OCI-LY3 (cell line): ENCODE results near the gene FGD4.

Experiments
- H2AFZ ChIP-seq: fragments of 200-600, 300-600 bp; shearing (Covaris generic); 2 replicates; pipeline ENCODE4 v1.6.0; 2014; ENCODE audit warnings: antibody characterized with exemption, low read depth, low read length
- H3K27ac ChIP-seq: fragments of 200-600, 300-600 bp; sonication (generic); 2 replicates; pipeline ENCODE4 v1.5.1; 2014; ENCODE audit warnings: mild to moderate bottlenecking, low read length, moderate library complexity, mixed read lengths
- H3K27me3 ChIP-seq: fragments of 200-600, 300-600 bp; sonication (generic); 2 replicates; pipeline ENCODE4 v1.6.1; 2014; ENCODE audit warnings: low read depth, low read length, mixed read lengths
- H3K36me3 ChIP-seq: fragments of 200-600, 300-600 bp; sonication (generic); replicated peaks from 2 replicates; pipeline ENCODE3; 2014; ENCODE audit warnings: low read depth, low read length, mixed read lengths
- H3K4me1 ChIP-seq: fragments of 300-600, 200-600 bp; sonication (generic); 2 replicates; pipeline ENCODE4 v1.6.1; 2014; ENCODE audit warnings: low read length, mixed read lengths
- H3K4me2 ChIP-seq: fragments of 200-600, 300-600 bp; sonication (generic); 2 replicates; pipeline ENCODE4 v1.6.1; 2014; ENCODE audit warnings: low read length, mixed read lengths
- H3K4me3 ChIP-seq: fragments of 300-600, 200-600 bp; sonication (generic); 2 replicates; pipeline ENCODE4 v1.5.1; 2014; ENCODE audit warnings: antibody characterized with exemption, mild to moderate bottlenecking, low read length, moderate library complexity
- H3K79me2 ChIP-seq: fragments of 300-600, 200-600 bp; shearing (Covaris generic); 2 replicates; pipeline ENCODE4 v1.6.1; 2014; ENCODE audit warnings: mild to moderate bottlenecking, low read length, mixed read lengths
- H3K9ac ChIP-seq: fragments of 300-600, 200-600 bp; shearing (Covaris generic); 2 replicates; pipeline ENCODE4 v1.6.0; 2014; ENCODE audit warnings: mild to moderate bottlenecking, low read length, moderate library complexity
- H3K9me3 ChIP-seq: fragments of 200-600, 300-600 bp; shearing (Covaris generic); 2 replicates; pipeline ENCODE4 v1.6.1; 2014; ENCODE audit warnings: low read length, mixed read lengths; ENCODE audit not compliant: insufficient read depth
- H4K20me1 ChIP-seq: fragments of 200-600, 300-600 bp; sonication (generic); 2 replicates; pipeline ENCODE4 v1.6.1; 2016; ENCODE audit warnings: low read length, mixed read lengths; ENCODE audit not compliant: insufficient read depth
- EZH2phosphoT487 ChIP-seq: fragments of 200-600 bp; shearing (Covaris generic); IDR thresholded peaks from 2 replicates; pipeline ENCODE4 v1.6.1; 2018; ENCODE audit warnings: antibody characterized with exemption, mixed run types, low read depth
- TF ChIP-seq, protein P1 (sequence below): fragments of 200-600, 300-600 bp; sonication (generic); IDR thresholded peaks from 2 replicates; pipeline ENCODE4 v1.5.1; 2014; ENCODE audit warnings: antibody characterized with exemption, low read length, low read depth

Gene FGD4

GRCh38 chr12:32418221-32418620, 18.9 kb downstream of the FGD4 start:
- no peaks in the 10 kb centered on the region for H3K9me3 ChIP-seq
- H3K79me2 ChIP-seq = no peaks in the 10 kb centered on the region
- peaks cover 4% of the 10 kb centered on the region; the same call in 1 of the 2 replicates for H3K4me1 ChIP-seq
- no peak for TF ChIP-seq EZH2phosphoT487
- TF ChIP-seq, protein P1, sequence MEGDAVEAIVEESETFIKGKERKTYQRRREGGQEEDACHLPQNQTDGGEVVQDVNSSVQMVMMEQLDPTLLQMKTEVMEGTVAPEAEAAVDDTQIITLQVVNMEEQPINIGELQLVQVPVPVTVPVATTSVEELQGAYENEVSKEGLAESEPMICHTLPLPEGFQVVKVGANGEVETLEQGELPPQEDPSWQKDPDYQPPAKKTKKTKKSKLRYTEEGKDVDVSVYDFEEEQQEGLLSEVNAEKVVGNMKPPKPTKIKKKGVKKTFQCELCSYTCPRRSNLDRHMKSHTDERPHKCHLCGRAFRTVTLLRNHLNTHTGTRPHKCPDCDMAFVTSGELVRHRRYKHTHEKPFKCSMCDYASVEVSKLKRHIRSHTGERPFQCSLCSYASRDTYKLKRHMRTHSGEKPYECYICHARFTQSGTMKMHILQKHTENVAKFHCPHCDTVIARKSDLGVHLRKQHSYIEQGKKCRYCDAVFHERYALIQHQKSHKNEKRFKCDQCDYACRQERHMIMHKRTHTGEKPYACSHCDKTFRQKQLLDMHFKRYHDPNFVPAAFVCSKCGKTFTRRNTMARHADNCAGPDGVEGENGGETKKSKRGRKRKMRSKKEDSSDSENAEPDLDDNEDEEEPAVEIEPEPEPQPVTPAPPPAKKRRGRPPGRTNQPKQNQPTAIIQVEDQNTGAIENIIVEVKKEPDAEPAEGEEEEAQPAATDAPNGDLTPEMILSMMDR = no peak
- H4K20me1 ChIP-seq = no peaks in the 10 kb centered on the region
- no peaks in the 10 kb centered on the region for H3K36me3 ChIP-seq
- H2AFZ ChIP-seq = no peak overlapping the region
- H3K27ac ChIP-seq = no peak overlapping the region
- no peaks in the 10 kb centered on the region for H3K27me3 ChIP-seq
- no peak overlapping the region for H3K9ac ChIP-seq
- no peak overlapping the region for H3K4me2 ChIP-seq
- H3K4me3 ChIP-seq = no peak overlapping the region

- Histone ChIP-seq H4K20me1 (no peaks in the 10 kb centered on the region), H3K4me2 (no peak overlapping the region), H2AFZ (no peak overlapping the region), H3K79me2 (no peaks in the 10 kb centered on the region), H3K9me3 (no peaks in the 10 kb centered on the region), H3K4me1 (peaks cover 4% of the 10 kb centered on the region; the same call in 1 of the 2 replicates), H3K27ac (no peak overlapping the region), H3K9ac (no peak overlapping the region), H3K36me3 (no peaks in the 10 kb centered on the region), H3K27me3 (no peaks in the 10 kb centered on the region), H3K4me3 (no peak overlapping the region)
- TF ChIP-seq, protein P1 = no peak
- TF ChIP-seq EZH2phosphoT487 = no peak
Measured at GRCh38 chr12:32418903-32419519, 19.7 kb downstream of the FGD4 start.

DNA sequence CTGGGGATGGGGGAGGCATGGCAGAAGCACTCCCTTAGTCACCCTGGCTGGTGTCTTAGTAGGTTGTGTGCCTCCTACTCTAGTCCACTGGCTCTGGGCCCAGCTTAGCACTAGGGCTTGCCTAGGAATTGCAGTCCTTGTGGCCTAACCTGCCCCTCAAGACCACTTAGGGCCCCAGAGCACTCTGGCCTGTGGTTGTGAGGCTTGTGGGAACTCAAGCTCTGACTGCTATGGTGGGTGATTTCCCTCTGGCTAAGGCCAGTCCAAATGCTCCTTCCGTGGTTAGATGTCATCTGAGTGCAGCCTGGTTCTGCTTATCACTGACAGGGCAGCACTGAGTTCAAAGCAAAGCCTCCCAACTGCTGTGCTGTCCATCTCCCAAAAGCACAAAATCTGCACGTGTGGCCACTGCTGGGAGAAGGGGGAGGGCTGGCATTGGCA, 20.2 kb downstream of the FGD4 start:
- no peaks in the 10 kb centered on the region for H3K79me2 ChIP-seq
- no peak overlapping the region for H3K9ac ChIP-seq
- H3K27ac ChIP-seq = no peak overlapping the region
- no peaks in the 10 kb centered on the region for H4K20me1 ChIP-seq
- no peaks in the 10 kb centered on the region for H3K9me3 ChIP-seq
- no peak overlapping the region for H3K4me2 ChIP-seq
- TF ChIP-seq, protein P1 = no peak
- no peak for TF ChIP-seq EZH2phosphoT487
- H3K36me3 ChIP-seq = no peaks in the 10 kb centered on the region
- no peak overlapping the region for H2AFZ ChIP-seq
- H3K4me1 ChIP-seq = peaks cover 4% of the 10 kb centered on the region; the same call in 1 of the 2 replicates
- H3K4me3 ChIP-seq = no peak overlapping the region
- H3K27me3 ChIP-seq = no peaks in the 10 kb centered on the region

- no peak for TF ChIP-seq EZH2phosphoT487
- TF ChIP-seq, protein P1 = no peak
- Histone ChIP-seq H3K4me2 (no peak overlapping the region), H3K36me3 (no peaks in the 10 kb centered on the region)
Measured at GRCh38 chr12:32420356-32420755, 21.0 kb downstream of the FGD4 start.

More at GRCh38 chr12:32420356-32420755, 21.0 kb downstream of the FGD4 start:
- Histone ChIP-seq H4K20me1 (no peaks in the 10 kb centered on the region), H3K79me2 (no peaks in the 10 kb centered on the region), H3K9me3 (no peaks in the 10 kb centered on the region), H3K4me1 (peaks cover 4% of the 10 kb centered on the region; the same call in 1 of the 2 replicates), H3K27me3 (no peaks in the 10 kb centered on the region), H3K4me3 (no peak overlapping the region), H3K27ac (no peak overlapping the region), H2AFZ (no peak overlapping the region), H3K9ac (no peak overlapping the region)
